ENCODE data around the gene PTRH2.

GRCh38 chr17:59702304-59702703, 4.9 kb downstream of the PTRH2 start:
- TF ChIP-seq, protein P1, sequence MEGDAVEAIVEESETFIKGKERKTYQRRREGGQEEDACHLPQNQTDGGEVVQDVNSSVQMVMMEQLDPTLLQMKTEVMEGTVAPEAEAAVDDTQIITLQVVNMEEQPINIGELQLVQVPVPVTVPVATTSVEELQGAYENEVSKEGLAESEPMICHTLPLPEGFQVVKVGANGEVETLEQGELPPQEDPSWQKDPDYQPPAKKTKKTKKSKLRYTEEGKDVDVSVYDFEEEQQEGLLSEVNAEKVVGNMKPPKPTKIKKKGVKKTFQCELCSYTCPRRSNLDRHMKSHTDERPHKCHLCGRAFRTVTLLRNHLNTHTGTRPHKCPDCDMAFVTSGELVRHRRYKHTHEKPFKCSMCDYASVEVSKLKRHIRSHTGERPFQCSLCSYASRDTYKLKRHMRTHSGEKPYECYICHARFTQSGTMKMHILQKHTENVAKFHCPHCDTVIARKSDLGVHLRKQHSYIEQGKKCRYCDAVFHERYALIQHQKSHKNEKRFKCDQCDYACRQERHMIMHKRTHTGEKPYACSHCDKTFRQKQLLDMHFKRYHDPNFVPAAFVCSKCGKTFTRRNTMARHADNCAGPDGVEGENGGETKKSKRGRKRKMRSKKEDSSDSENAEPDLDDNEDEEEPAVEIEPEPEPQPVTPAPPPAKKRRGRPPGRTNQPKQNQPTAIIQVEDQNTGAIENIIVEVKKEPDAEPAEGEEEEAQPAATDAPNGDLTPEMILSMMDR (IDR thresholded peaks at IDR 0.05; ENCODE audit: poor library complexity): no peak
- TF ChIP-seq EZH2 (IDR thresholded peaks at IDR 0.05; ENCODE audit: borderline replicate concordance): no peak
